HPDE6-E6E7 (cell line): ENCODE results near the gene ZNF532.

Source experiments
- DNase-seq: peaks from one replicate; pipeline ENCODE4 v3.0.0; 2011; ENCODE audit warnings: missing footprints; ENCODE audit errors: extremely low spot score

The ZNF532 gene

GRCh38 chr18:58970943-58971790, 106.5 kb downstream of the ZNF532 start:
- DNase-seq: no peak

GRCh38 chr18:58975296-58975695, 110.6 kb downstream of the ZNF532 start:
- no peak for DNase-seq

DNA sequence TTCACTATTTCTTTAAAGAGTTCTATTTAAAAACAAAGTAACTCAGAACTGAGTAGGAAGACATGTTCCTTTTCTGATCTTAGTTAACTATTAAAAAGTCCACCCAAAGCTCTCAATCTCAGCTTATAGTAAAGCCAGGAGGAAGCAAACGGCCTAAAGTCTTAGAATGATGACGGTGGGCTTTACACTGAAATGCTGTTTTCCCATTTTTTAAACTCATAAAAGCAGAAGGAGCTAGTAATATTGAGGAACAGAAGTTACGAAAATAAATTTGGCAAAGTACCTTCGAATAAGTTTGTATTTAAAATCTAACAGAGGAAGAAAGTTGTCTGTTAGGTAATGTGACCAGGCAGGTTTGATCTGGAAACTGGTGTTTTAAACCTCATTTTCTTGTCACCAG, 111.1 kb downstream of the ZNF532 start:
- DNase-seq: no peak

DNA sequence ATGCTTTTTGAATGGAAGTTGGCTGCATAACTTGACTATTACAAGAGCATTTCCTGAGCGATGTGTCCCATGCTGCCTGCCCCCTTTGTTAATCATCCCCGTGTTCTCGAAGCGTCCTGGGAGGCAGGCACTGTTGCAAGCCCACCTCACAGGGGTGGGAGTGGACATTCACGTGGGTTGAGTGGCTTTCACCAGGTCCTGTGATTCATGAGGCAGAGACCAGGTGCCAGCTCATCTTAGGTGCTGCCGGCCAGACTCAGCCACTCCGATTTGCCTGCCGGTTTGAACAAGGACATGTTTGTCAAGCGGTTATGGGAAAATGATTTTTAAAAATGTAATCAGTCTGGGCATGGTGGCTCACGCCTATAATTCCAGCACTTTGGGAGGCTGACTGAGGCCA, 112.5 kb downstream of the ZNF532 start:
- no peak for DNase-seq

- no peak for DNase-seq
Observed at GRCh38 chr18:58977801-58978200, 113.1 kb downstream of the ZNF532 start.

GRCh38 chr18:58978916-58979315, 114.2 kb downstream of the ZNF532 start:
- DNase-seq: no peak

DNA sequence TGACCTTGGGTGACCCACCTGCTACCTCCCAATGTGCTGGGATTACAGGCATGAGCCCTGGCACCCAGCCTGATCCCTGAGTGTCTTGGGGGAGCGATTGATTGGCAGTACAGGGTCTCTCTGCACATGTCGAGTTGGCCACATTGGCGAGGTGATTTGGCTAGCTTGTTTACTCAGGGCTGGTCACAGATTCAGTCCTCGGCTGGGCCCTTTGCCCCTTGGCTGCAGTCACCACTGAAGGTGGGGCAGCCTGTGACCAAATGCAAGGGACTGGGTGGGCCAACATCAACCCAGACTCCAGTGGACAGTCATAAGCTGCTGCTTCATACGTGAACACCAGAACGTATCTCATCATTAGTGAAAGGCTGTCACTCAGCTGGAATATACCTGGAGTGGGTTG, 114.9 kb downstream of the ZNF532 start:
- DNase-seq: no peak

DNA sequence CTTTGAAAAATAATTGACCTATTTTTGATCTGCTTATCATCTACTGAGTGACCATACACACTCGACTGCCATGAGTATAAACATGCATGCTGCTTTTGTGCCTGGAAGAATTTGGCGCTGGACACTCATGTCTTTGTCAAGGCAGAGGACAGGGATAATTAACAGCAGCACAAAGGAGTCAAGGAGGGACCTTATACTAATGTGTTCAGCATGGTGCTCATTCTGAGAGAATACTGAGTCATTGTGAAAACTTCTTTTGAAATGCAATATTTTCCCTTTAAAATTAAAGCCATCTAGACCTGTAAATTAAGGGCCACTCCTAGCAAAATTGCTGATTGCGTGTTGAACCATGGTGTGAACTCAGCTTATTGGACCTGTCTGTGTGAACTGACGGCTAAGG, 116.3 kb downstream of the ZNF532 start:
- no peak for DNase-seq

DNA sequence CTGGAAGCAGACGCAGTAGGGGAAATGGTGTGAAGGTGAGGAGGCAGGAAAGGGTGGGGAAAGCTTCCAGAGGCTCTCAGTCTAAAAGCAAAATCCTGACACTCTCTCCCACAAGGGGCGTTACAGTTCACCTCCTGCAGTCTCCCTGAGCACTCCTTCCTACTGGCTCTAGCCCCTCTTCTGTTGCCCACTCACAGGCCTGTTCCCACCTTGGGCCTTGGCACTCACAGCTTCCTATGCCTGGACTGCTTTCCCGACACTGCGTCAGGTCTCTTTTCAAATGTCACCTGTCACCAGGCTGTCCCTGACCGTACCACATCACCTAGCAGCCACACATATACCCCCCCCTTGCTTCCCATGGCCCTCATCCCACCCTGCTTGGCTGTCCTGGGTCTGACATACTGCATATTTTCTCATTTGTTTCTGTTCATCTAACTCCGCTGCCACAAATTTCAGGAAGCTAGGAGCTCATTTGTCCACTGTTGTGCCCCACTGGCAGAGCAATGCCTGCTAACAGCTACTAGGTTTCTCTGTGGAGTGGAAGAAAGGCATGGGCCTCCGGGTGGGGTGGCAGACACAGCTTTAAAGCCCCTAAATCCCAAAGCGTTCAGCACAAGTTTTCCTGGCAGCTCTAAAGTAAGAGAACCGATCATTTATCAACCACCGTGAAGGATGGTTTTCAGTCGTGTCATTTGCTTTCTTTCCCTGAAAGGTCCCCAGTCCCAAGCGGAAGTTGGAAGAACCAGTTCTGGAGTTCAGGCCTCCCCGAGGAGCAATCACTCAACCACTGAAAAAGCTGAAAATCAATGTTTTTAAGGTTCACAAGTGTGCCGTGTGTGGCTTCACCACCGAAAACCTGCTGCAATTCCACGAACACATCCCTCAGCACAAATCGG, 118.8 kb downstream of the ZNF532 start:
- no peak for DNase-seq

DNA sequence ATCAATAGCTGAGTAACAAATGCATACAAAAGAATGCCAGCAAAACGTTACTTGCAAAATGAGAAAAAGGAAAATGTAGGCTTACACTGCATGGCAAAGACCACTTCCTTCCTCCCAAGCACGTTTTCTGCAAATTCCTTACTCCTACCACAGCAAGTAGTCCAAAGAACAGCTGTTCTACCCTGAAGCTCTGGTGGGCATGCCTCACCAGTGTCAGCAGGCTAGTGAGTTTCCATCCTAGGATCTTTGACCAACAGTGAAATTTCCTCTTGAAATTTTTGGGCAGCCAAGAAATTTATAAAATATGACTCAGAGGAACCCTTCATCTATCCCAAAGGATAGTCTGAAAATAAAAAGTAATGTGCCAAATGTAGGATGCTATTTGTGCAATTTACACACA, 123.9 kb downstream of the ZNF532 start:
- DNase-seq: no peak

DNA sequence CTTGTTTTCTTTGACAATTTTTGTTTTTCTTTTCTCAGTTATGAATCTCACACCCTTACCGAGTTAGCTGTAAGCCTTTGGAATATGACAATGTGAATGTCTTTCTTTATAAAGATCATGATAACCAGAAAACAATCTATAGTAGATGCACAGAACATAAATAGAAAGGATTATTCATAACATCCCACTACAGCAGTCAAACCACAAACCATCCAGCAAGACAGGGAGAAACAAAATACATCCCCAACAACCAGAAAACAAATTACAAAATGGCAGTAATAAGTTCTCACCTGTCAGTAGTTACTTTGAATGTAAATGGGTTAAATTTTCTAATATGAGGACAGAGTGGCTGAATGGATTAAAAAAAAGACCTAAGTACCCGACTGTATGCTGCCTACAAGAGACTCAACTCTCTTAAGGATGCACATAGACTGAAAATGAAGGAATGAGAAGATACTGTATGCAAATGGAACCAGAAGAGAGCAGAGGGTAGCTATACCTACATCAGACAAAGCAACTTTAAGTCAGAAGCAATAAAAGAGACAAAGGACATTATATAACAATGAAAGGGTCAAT, 124.6 kb downstream of the ZNF532 start:
- no peak for DNase-seq

- DNase-seq: no peak
Observed at GRCh38 chr18:58990720-58991119, 126.0 kb downstream of the ZNF532 start.

- no peak for DNase-seq
Observed at GRCh38 chr18:58991167-58991798, 126.6 kb downstream of the ZNF532 start.

DNA sequence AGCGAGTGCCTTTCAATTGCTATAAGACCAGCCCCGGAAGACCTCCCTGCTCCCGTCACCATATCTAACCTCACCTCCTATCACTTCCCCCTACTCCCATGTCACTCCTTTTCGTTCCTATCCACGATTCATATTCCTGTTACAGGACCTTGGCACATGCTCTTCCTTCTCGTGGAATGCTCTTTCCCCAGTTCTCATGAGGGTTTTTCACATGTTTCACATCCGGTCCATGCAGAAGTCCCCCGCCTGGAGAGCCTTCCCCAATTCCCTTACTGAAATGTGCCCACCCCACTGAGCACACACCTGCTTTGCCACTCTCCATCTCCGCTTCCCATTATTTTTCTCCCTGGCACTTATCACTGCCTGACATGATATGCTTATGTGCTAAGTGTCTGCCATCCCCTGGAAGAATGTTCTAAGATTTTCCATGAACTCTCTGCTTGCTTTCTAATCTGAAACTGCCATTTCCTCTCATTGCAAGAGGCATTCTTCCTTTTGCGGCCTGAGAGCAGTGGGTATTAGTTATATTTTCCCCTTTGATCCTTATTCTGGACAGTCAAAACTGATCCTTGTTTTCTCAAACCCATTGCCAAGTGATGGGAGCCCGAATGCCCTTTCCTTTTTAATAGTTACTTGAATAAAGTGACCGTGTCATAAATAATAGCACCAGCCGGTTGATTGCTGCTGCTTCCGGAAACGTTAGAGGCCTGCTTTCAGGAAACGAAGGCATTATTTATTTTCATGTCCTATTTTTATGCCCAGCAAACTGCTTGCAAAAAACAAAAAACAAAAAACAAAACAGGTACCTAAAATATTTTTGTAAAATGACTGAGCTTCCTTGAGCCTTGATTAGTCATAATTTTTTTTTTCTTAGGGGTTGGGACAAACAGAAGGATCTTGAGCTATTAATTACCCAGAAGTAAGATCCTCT, 127.9 kb downstream of the ZNF532 start:
- no peak for DNase-seq

- DNase-seq: no peak
Observed at GRCh38 chr18:58993260-58993659, 128.6 kb downstream of the ZNF532 start.

- DNase-seq: no peak
Observed at GRCh38 chr18:58995663-58996062, 131.0 kb downstream of the ZNF532 start.

GRCh38 chr18:58996131-58996641, 131.5 kb downstream of the ZNF532 start:
- no peak for DNase-seq

DNA sequence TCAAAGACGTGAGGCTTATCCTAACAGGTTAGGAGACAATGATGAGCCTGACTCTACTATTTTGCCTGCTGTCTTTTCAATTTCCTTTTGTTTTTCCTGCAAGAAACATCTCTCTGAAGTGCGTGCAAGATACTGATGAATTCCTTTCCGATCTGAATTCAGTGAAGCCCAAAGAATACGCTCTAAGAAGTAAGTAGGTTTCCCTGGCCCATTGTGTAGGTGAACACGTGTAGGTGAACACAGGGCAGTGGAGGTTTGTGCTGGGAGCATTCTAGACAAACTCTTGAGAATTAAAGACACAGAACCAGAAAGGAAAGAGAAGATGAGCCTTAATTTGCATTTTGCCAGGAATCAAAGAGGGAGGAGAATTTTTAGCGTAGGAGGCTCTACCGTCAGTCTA, 132.0 kb downstream of the ZNF532 start:
- no peak for DNase-seq

- no peak for DNase-seq
Observed at GRCh38 chr18:58997811-58998337, 133.2 kb downstream of the ZNF532 start.

DNA sequence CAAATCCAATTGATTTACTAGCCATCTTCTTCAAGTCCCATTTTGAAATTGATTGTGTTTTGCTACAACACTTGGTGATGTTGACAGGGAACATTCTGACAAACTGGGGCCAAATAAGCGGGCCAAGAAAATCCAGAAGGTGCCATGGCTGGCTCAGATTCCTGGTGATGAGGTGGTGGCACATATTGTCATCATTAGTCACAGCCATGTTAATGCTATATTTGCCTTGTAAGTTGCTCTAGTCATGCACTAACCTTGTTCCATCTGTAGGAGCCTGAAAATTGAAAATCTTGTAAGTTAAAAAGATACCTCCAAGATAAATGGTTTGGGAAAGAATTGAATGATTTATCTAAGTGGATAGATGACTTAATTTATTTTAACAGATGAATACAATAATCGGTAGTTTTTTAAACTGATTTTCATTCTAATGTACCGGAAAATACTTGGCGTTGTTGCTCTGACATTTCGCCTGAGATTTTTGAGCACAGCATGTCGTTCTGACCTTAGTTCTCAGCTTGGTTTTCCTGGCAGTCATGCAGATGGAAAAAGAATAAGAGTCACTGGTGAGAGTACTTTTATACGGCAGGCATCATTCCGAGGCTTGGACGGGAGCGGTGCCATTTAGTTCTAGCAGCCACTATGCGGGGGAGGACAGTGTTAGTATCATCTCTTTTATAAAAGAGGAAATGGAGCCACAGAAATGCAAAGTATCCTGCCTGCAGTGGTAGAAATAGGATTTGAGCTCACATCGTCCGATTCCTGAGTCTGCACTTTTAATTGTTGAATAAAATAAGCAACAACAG, 133.9 kb downstream of the ZNF532 start:
- DNase-seq: no peak
